Muscle of back (tissue), 13 donors: ENCODE data around the gene MRPL20. TPM values are rescaled to one million over a fixed set of nuclear protein-coding genes. Genes with fewer than 3 reads are reported as not detected.
"Not testable (repeated sequence)": the region's sequence is repeated elsewhere in the genome, so short reads cannot be mapped to it uniquely, and the experiment has no call there.

Experiments
- DNase-seq, 3 donors: peaks; one replicate each; pipeline versions ENCODE4 v3.0.0 to v3.0.0-alpha.2; 2013
- long read RNA-seq, 9 donors: transcript quantifications; one replicate each; lab custom pipeline, GENCODE V29; 2026
- polyA plus RNA-seq, 10 donors: library from polyadenylated mRNA; unstranded; fragments of 120-200 nt; gene quantifications; one replicate each; pipeline ENCODE4 v1.2.1, GENCODE V29; 2013; ENCODE audit not compliant: insufficient read length in 10 of 10

MRPL20 gene
- polyA plus RNA-seq: 100 to 1,000 TPM in 7 of 10 donors, 10 to 100 TPM in 3; 93.2 to 116 (median 110) TPM
- long read RNA-seq, donor 1, transcript MRPL20-201 (4 exons, 721 nt): major isoform, 48 of 57 reads
- long read RNA-seq, donor 1, partial matches to known transcripts: 7 of 57 reads
- long read RNA-seq, donor 1, other reads (novel, unspliced or antisense): 0 of 57 reads
- long read RNA-seq, donor 2, transcript MRPL20-201 (4 exons, 721 nt): major isoform, 69 of 69 reads
- long read RNA-seq, donor 2, partial matches to known transcripts: 0 of 69 reads
- long read RNA-seq, donor 2, other reads (novel, unspliced or antisense): 0 of 69 reads
- long read RNA-seq, donor 3: 0 reads
- long read RNA-seq, donor 4, transcript MRPL20-201 (4 exons, 721 nt): major isoform, 50 of 50 reads
- long read RNA-seq, donor 4, partial matches to known transcripts: 0 of 50 reads
- long read RNA-seq, donor 4, other reads (novel, unspliced or antisense): 0 of 50 reads
- long read RNA-seq, donor 5, transcript MRPL20-201 (4 exons, 721 nt): major isoform, 88 of 110 reads
- long read RNA-seq, donor 5, partial matches to known transcripts: 21 of 110 reads
- long read RNA-seq, donor 5, other reads (novel, unspliced or antisense): 0 of 110 reads
- long read RNA-seq, donor 6, transcript MRPL20-201 (4 exons, 721 nt): major isoform, 80 of 89 reads
- long read RNA-seq, donor 6, partial matches to known transcripts: 9 of 89 reads
- long read RNA-seq, donor 6, other reads (novel, unspliced or antisense): 0 of 89 reads
- long read RNA-seq, donor 7, transcript MRPL20-201 (4 exons, 721 nt): major isoform, 41 of 43 reads
- long read RNA-seq, donor 7, partial matches to known transcripts: 0 of 43 reads
- long read RNA-seq, donor 7, other reads (novel, unspliced or antisense): 0 of 43 reads
- long read RNA-seq, donor 8, transcript MRPL20-201 (4 exons, 721 nt): major isoform, 42 of 48 reads
- long read RNA-seq, donor 8, partial matches to known transcripts: 6 of 48 reads
- long read RNA-seq, donor 8, other reads (novel, unspliced or antisense): 0 of 48 reads
- long read RNA-seq, donor 9, transcript MRPL20-201 (4 exons, 721 nt): major isoform, 7 of 8 reads
- long read RNA-seq, donor 9, partial matches to known transcripts: 0 of 8 reads
- long read RNA-seq, donor 9, other reads (novel, unspliced or antisense): 0 of 8 reads

DNA sequence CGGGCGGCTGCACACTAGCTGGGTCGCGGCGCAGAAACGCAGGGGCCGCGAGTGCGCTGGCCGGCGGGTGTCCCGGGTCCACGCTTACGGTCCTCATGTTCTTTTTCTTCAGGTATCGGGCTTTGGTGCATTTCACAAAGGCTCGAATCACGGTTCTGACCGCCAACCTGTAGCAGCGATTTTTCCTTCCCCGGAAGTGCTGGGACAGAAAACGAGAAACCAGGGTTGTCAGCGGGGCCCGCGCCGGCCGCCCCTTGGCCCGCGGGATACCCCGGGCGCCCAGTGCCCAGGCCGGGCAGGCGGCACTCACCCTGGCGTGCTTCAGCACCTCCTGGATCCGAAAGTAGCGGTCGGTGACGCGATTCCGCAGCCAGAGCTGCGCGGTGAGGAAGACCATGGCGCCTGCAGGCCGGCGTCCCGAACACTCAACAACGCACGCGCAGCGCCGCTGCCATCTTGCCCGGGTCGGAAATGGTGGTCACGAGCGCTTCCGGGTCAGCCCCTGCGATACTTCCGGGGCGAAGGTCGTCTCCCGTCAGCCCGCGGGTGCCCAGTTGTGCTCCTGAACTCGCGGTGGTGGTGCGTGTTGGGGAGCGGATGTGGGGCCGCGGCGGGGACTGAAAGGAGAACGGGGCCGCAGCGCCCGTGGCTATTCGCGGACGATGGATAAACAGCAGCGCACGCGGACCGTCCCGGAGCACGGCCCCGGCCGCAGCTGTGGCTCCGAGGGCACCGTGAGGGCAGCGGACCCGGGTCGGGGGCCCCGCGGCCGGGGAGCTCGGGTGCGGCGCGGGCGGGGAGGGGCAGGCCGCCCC is at the start of gene MRPL20:
Gene MRPL20, minus strand, starts transcription at position 473 of the 815 bp plus-strand sequence. Its CDS starts 76 bp downstream, at position 397.
- peak; percentile 91 to 97 (median 95) for DNase-seq

DNA sequence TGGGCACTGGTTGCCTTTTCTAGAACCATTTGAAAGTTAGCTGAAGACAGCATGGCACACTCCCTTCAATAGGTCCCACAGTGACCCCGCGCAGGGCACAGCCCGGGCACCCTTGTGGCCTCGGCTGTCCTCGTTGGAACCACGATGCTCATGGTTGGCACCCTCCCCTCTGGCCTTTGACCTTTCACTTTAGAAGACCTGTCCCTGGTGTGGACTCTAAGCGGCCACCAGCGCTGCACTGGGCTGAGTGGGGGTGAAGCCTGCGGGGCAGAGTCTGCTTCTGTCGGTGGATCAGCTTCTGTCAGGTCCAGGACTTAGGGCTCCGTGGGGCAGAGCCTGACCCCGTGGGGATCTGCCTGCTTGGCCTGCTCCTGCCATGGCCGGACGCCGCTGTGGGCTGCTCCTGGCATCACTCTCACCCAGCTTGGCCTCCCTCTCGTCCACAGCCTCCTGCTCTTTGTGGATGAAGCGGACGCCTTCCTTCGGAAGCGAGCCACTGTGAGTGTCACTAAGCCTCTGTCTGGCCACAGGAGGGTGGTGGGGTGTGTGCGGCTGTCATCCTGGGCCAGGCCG is 49.7 kb upstream of the MRPL20 start:
- not testable (repeated sequence) for DNase-seq

GRCh38 chr1:1455934-1456333 is 48.8 kb upstream of the MRPL20 start:
- not testable (repeated sequence) for DNase-seq

- DNase-seq: no peak
Measured at GRCh38 chr1:1455366-1455884, 48.3 kb upstream of the MRPL20 start.

- DNase-seq: not testable (repeated sequence)
Measured at GRCh38 chr1:1454286-1455056, 47.4 kb upstream of the MRPL20 start.

- DNase-seq: no peak
Measured at GRCh38 chr1:1452882-1453281, 45.8 kb upstream of the MRPL20 start.

DNA sequence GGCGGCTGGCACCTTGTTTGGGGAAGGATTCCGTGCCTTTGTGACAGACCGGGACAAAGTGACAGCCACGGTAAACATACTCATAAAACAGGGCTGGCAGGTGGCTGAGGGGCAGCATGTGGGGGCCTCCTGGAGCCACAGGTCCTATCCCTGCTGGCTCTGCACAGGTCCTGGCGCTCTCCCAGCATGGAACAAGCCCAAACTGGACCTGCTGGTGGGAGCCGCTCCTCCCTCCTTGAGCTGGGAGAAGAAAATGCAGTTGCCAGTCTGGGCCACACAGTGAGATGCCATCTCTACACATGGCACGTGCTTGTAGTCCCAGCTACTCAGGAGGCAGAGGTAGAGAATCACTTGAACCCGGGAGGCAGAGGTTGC is 45.3 kb upstream of the MRPL20 start:
- DNase-seq: not testable (repeated sequence)

DNA sequence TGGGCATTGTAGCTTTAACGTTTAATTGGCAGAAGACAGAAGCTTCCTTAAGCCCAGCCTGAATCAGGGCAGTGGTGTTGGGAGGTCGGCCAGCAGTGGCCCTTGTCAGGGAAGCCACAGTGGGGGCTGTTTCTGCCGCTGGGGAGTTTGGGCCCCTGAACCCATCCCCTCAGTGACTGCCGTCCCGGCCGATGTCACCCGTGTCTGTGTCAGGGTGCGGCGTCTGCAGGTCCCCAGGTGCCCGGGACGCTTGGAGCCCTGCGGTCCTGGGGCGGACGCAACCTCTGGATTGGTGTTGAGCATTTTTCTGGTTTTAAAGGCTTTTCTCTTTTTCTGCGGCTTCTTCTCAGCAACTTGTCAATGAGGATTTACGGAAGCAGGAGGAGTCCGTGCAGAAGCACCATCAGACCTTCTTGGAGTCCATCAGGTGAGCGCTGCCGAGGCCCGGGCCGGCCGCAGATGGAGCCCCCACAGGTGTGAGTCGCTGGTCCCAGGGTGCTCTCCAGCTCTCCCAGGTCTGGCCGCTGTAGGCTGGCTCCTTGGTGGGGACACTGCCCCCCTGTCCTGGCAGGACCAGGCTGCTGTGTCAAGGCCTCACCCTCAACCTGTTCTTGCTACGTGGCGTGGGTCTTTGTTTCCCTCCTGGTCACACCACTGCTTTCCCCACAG is 44.7 kb upstream of the MRPL20 start:
- no peak for DNase-seq

- DNase-seq: not testable (repeated sequence)
Measured at GRCh38 chr1:1450616-1451015, 43.5 kb upstream of the MRPL20 start.

DNA sequence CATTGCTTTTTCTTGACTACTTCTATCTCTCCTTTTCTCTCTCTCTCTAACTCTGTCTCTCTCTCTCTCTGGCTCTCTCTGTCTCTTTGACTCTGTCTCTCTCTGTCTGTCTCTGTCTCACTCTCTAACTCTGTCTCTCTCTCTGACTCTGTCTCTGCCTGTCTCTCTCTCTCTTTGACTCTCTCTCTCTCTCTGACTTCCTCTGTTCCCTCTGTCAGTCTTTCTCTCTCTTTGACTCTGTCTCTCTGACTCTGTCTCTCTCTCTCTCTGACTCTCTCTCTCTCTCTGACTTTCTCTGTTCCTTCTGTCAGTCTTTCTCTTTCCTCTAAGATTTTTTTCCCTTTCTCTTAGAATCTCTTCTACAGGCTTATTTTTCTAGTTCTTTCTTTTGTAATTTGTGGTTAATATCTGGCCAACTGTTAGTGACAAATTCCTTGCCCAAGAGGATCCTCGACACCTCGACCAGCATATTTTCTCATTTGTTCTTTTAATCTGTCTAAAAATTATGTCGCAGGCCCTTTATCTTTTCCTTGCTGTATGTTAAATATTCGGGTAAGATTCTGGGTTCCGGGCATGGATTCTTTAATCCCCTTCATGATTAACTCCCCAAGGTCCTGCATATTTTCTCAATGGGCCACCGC is 42.1 kb upstream of the MRPL20 start, which contains the start of gene ATAD3C:
Gene ATAD3C, plus strand, starts transcription at position 591 of the 641 bp plus-strand sequence. CDS start 995 bp downstream, outside the sequence.
- no peak for DNase-seq

- DNase-seq: not testable (repeated sequence)
Measured at GRCh38 chr1:1446631-1447030, 39.5 kb upstream of the MRPL20 start.

- peak in 1 of 3 donors; percentile 42 for DNase-seq
Measured at GRCh38 chr1:1442069-1442770, 35.1 kb upstream of the MRPL20 start.

DNA sequence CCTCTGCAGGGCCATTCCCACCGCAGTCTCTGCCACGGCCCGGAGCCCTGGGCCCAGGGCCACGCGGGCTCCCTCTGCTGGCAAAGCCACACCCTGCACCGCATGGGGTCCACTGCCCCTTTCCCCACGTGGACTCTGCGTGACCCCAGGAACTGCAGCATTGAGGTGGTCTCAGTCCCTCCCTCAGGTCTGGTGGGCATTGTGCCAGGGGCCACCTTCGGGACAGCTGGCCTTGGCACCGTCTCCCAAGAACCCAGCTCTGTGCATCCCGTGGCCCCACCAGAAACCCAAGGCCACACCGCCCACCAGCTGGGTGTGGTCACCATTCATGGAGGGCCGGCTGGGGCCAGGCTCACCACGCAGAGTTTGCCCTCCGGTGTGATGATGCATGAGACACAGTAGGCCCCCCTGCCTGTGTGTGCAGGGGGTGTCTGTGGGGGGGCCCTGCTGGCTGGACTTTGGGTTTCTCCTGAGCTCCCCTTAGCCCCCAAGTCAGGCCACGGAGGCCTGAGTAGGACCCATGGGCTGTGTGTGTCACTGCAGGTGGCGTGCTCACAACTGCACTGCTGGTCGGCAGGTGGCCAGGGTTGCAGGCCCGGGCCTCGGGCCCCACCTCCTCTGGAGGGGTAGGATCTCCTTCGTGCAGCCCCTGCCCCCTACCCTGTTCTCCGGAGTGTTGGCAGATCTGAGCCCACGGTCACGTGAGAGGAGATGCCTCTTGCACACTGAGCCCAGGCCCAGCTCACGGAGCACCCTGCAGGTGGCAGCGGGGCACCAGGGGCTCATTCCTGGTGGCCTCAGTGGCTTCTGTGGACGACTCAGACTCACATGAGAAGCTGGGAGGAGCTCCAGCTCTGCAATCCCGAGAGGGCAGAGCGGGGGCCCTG is 34.2 kb upstream of the MRPL20 start:
- peak in 1 of 3 donors; percentile 54 for DNase-seq

DNA sequence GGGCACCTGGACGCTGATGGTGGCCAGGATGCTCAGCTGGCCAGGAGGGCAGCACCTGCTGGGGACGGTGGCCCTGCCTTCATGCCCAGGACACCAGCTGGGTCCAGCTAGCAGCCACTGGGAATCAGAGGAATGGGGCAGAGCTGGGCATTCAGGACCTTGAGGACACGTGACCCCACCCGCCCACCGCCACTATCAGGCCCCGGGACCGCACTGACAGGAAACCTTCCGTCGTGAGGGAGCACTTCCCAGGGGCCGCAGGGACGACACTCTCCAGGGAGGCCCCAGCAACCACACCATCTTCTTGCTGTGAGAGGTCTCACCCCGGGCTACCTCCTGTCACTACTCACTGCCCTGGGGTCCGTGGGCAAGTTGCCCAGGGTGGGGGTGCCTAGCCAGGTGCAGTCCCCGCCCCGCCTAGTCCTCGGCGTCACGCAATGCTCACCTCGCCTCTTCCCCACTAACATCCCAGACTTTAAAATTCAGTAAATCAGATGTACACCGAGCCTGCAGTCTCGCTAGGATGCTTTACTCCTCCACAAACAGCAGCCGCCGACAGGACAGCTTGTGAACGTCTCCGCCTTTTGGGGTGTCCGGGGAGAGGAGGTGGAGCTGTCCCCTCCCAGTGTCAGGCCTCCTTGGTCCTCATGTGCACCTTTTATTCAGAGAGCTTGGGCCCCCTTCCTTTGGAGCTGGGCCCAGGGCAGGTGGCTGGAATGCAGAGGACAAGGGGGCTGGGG is 33.3 kb upstream of the MRPL20 start:
- peak in 1 of 3 donors; percentile 70 for DNase-seq

DNA sequence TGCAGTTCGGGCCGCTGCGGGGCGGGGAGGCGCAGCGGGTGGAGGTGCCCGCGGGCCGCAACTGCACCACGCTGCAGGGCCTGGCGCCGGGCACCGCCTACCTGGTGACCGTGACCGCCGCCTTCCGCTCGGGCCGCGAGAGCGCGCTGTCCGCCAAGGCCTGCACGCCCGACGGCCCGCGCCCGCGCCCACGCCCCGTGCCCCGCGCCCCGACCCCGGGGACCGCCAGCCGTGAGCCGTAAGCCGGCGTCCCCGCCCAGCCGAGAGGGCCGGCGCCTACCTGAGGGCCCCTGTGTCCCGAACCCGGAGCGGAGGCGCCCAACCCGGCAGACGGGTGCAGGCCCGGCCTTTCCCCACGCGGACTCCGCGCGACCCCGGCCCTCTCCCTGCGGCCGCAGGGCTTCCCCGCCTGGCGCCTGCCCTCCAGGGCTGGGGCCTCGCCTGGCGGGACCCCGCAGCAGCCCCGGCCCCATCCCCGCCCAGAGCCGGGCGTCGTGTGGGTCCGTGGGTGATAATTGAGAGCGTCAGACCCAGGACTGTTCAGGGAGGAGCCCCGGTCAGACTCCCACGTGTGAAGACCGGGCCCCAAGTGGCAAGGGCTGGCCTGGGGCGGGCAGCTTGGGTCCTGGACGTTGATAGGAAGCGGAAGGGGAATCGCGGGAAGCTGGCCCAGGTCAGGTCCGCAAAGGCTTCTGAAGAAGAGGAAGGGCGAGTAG is 32.6 kb upstream of the MRPL20 start:
- DNase-seq: no peak
